Activated CD4-positive, alpha-beta T cell treated with anti-CD3 and anti-CD28 coated beads for 1 hour (primary cell): Measurements from ENCODE around the gene DOLK.

Experiments
- DNase-seq: peaks from one replicate; pipeline ENCODE4 v3.0.0-alpha.2; 2020

DOLK gene

GRCh38 chr9:128903871-128904620 lies 43.4 kb downstream of the DOLK start:
- DNase-seq, result no peak

DNA sequence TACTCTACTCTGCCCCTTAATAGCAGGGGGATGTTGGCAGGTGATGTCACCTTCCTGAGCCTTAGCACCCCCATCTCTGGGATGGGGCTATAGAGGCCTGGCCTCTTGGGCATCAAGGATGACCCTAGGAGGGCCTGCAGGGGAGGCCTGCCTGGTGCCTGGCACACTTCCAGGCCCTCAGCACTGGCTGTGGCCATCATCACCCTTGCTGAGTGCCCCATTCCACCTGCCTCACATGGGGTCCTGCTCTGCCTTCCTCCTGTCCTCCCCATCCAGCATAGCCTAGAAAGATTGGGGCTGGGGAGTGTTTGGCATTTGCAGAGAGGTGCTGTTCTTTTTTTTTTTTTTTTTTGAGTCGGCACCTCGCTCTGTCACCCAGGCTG lies 44.3 kb downstream of the DOLK start:
- no peak for DNase-seq

DNA sequence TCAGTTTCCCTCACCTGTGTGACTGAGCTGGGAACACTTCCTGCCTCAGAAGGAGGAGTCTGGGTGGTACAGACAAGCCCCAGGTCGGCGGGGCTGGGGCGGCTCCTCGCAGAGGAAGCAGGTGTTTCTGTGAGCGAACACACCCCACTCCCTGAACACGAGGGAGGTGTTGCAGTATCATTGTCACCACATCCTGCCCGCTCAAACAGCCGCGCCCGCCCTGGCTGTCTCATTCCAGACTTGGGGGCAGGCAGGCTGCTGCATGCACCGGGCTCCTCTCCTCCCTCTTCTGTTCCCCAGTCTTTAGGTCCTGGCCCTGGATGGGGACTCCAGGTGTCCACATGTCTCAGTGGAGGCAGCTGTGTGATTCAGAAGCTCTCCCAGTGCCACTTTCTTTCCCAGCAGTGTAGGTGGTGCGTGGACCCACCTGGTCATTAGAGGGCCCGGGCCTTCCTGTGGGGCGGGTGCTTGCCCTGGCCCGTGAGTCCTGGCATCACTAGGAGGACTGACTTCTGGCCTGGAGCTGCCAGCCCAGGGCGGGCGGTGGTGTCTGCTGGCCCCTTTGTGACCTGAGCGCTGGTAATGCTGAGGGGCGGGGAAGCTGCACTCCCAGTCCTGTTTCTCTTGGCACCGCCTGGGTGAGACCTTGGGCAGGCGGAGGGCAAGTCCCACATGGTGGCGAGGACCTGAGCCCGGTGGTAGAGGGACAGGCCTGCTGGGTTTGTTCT lies 44.9 kb downstream of the DOLK start:
- DNase-seq, result peak; percentile 78

DNA sequence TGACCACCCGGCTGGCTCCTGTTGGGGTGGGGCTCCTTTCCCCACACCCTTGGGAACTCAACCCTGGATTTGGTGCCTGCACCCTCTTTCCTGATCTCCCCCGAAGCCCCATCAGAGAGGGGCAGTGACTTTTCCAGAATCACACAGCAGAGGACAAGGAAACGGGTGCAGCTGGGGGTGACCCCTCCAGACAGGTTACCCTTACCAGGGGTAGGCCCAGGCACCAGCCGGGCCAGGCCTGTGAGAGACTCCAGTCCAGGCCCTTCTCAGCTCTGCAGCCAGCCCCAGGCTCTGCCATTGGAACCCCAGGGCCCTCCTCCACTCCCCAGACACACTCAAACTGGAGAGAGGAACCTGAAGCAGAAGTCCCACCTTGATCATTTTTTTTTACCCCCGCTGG lies 45.6 kb downstream of the DOLK start:
- DNase-seq, result no peak

DNA sequence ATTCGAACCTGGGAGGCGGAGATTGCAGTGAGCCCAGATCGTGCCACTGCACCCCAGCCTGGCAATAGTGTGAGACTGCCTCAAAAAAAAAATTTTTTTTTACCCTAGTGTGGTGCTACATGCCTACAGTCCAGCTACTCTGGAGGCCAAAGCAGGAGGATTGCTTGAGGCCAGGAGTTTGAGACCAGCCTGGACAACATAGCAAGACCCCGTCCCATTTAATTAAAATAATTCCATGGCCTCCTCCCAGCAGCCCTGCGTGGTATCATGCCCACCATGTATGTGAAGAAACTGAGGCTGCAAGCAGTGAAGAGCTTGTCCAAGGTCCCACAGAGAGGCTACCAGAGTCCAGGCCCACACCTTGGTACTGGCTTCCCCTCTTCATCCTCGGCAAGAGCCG lies 46.0 kb downstream of the DOLK start:
- no peak for DNase-seq

GRCh38 chr9:128899566-128900322 lies 47.7 kb downstream of the DOLK start:
- DNase-seq, result no peak

DNA sequence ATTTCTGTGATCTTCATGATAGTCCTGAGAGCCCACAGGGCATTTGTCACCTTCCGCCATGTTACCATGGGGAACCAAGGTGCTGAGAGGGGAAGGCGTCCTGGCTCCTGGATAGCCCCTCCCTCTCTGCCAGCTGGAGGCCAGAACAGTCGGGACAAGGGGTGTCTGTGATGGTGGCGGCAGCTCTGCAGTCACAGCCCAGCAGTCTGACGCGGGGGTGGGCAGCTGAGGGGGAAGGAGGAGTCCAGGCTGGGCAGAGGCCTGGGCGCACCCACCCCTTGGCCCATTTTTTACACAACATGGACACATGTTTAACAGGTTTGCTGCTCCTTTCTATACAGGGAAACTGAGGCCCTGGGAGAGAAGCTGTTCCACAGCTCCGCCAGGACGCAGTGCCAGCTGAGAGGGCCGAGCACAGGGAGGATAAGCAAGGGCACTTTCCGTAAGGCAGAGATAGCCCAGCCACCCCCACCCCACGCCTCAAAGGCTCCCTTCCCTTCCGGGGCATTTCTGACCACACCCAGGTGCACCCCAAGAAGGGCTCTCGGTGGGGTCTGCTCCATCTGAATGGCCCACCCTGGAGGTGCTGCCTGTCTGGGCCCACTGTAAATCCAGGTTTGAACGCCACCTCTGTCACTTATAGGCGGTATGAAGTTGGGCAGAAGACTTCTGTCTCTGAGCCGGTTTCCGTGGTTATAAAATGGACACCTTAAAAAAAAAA lies 48.4 kb downstream of the DOLK start:
- no peak for DNase-seq

DNA sequence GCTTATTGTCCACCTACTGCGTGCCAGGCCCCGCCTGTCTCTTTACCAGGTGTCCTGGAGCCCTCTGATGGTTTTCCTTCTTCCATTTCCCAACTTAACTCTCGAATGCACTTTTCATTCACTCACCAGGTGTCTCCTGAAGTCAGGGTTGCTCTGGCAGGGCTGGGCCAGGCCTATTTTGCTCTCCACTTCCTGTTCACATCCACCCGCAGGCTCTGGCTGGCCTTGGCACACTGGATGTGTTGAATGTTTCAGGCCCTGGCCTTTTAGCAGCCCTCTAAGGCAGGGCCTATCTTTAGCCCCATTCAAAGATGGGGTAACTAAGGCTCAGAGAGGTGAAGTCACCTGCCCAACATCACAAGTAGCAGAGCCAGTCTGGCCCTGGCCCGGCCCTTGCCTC lies 49.0 kb downstream of the DOLK start:
- no peak for DNase-seq

DNA sequence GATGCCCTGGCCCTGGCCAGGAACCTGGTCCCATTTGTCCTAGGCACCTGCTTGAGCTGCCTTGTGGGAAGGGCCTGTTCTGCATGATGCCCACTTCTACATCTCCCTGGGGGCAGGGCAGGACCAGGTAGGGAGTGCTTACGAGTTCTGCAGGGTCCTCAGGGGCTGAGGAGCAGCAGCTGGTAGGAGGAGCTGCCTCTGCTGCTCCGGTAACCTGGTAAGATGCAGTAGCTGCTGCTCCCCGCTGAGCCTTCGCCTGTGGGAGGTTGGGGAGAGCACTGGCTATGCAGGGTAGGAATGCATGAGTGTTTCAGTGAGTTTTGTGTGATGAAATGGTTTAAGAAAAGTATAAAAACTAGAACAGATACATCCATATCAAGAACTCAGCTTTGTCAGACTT lies 51.8 kb downstream of the DOLK start:
- no peak for DNase-seq
